Activated CD4-positive, alpha-beta T cell treated with anti-CD3 and anti-CD28 coated beads, Interleukin-2, Interleukin-4, amounts not matched to agents 100 ng/mL and 50 ng/mL, durations not matched to agents 16 hours and 8 hours (primary cell): ENCODE measurements around the gene ZNF296.

Experiments used
- DNase-seq: peaks from one replicate; pipeline ENCODE4 v3.0.0-alpha.2; 2020; ENCODE audit warnings: low spot score

The ZNF296 gene

GRCh38 chr19:45057444-45057843, 18.8 kb downstream of the ZNF296 start:
- no peak for DNase-seq

- no peak for DNase-seq
These were observed 19.4 kb downstream of the ZNF296 start for GRCh38 chr19:45056831-45057230.

DNA sequence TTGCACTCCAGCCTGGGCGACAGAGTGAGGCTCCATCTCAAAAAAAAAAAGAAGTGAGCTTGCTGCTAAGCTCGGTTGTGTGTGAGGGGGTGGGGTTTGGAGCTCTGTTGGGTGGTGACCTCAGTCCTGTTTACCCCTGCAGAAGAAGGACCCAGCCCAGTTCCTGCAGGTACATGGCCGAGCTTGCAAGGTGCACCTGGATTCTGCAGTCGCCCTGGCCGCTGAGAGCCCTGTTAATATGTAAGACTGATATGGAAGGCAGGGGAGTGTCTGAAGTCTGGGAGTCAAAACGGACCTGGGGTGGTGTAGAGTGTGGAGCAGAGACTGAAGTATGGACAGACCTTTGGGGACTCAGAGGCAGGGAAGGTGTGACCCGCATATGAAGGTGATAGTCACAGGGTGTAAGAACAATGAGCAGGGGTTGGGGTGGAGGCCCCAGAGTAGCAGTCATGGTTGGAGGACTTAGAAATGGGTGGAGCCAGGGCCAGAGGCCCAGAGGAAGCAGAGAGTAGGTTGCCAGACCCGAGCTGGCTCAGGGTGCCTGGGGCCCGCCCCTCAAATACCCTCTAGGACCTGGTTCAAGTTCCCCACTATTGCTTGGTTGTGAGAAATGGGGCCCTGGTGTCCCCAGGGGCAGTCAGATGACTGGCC, 24.2 kb downstream of the ZNF296 start:
- DNase-seq: no peak

DNA sequence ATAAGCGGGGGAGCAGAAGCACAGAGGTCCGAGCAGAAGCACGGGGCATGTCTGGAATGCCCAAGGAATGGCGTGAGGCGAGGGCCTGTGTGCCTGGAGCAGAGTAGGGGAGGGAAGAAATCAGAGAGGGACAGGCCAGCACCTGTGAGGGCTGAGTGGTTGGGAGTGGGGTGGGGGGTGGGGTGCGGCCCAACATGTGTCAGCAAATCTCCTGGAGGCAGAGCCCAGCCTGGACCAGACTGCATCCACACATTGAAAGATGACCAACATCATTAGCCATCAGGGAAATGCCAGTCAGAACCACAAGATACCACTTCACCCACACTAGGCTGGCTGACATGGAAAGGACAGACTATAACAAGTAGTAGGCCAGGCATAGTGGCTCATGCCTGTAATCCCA, 26.2 kb downstream of the ZNF296 start:
- DNase-seq: no peak

GRCh38 chr19:45049073-45049736, 27.1 kb downstream of the ZNF296 start:
- no peak for DNase-seq

DNA sequence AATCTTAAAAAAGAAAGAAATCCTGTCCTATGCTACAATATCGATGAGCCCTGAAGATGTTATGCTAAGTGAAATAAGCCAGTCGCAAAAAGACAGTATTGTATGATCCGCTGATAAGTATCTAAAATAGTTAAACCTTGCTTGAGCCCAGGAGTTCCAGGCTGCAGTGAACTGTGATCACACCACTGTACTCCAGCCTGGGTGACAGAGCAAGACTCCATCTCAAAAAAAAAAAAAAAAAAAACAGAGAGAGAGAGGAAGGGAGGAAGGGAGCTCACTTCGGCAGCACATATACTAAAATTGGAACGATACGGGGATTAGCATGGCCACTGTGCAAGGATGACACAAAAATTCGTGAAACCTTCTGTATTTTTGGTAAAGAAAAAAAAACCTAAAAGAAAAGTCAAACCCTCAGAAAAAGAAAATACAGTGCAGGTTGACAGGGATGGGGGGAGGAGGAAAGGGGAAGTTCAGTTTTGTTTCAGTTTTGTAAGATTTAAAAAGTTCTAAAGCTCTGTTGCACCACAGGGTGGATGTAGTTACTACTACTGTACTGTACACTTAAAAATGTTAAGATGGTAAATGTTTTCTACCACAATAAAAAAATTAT, 29.0 kb downstream of the ZNF296 start:
- no peak for DNase-seq

DNA sequence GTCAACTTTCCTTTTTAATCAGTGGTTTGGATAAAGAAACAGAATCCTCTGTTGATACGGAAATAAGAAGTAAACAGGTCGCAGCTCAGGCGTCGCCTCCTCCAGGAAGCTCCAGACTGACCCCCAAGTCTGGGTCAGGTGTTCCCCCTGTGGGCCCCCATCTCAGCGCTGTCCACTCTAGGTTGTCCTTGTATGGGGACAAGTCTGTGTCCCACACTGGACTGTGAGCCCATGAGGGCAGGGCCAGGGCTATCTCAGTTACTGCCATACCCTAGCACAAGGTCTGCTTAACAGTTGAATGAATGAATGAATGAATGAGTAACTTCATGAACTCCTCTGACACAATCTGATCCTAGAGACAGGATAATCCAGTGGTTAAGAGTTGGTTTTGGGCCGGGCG, 29.9 kb downstream of the ZNF296 start:
- no peak for DNase-seq

- no peak for DNase-seq
These were observed 30.5 kb downstream of the ZNF296 start for GRCh38 chr19:45045671-45046353.

DNA sequence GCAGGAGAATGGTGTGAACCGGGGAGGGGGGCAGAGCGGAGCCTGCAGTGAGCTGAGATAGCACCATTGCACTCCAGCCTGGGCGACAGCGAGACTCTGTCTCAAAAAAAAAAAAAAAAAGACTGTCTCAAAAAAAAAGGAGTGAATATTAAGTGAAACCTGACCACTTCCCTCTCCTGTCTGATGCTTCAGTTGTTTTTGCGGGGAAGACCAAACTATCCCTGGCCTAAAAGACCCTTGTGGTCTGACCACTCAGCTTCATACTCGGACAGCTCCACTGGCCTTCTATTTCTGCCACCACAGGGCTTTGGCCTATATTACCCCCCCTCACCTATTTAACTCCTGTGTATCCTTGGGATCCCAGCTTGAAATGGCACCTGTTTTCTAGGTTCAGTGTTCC, 35.2 kb downstream of the ZNF296 start:
- no peak for DNase-seq

- no peak for DNase-seq
These were observed 36.1 kb downstream of the ZNF296 start for GRCh38 chr19:45040059-45040771.

GRCh38 chr19:45038931-45039893, 37.1 kb downstream of the ZNF296 start, which contains the start of gene CLASRP:
Gene CLASRP (plus strand): TSS chr19:45039045. CDS start chr19:45040213, 1,168 bp downstream.
- peak; percentile 90 for DNase-seq

GRCh38 chr19:45037393-45038169, 38.7 kb downstream of the ZNF296 start:
- no peak for DNase-seq

GRCh38 chr19:45035755-45036154, 40.5 kb downstream of the ZNF296 start:
- DNase-seq: no peak

DNA sequence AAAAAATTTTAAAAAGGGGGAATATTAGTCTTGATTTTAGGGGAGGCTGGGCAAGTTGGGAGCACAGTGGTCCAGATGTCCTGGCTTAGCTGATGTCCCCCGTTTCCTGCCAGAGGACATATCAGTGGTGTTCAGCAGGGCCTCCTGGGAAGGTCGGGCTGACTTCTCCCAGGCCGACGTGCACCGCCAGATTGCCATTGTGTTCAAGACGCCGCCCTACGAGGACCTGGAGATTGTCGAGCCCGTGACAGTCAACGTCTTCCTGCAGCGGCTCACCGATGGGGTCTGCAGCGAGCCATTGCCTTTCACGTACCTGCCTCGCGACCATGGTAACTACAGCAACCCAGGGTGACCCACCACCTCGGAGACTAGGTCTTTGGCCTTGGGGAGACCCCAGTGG, 43.9 kb downstream of the ZNF296 start:
- DNase-seq: no peak

DNA sequence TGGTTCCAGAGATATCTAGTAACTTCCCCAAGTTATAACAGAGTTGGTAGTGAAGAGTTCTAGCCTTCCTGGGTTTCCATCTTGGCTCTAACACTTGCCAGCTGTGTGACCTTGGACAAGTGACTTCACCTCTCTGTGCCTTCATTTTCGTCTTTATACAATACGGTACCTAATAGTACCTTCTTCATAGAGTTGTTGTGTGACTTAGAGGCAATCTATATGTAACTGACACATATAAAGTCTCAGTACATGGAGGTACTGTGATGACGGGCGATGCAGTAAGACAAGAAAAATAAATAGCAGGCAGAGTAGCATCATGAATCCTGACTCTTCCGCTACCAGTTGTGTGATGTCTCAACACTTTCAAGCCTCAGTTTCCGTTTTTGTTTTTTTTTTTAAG, 45.5 kb downstream of the ZNF296 start:
- no peak for DNase-seq

- DNase-seq: no peak
These were observed 48.9 kb downstream of the ZNF296 start for GRCh38 chr19:45027371-45027770.

DNA sequence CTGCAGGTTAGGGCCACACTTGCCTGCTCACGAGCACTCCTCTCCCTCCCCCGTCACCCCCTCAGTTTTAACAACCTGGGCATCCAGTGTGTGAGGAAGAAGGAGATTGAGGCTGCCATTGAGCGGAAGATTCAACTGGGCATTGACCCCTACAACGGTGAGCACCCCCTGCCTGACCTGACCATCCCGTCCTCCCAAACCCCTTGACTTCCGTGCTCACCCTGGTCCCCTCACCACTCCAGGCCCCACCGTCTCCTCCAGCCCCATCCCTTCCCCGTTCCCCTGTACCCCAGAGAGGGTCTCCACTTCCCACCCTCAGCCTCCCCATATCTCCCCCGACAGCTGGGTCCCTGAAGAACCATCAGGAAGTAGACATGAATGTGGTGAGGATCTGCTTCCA, 51.0 kb downstream of the ZNF296 start:
- no peak for DNase-seq

GRCh38 chr19:45023048-45023447, 53.2 kb downstream of the ZNF296 start:
- no peak for DNase-seq

GRCh38 chr19:45021971-45022370, 54.3 kb downstream of the ZNF296 start:
- DNase-seq: no peak
